GM23248 (cell line): ENCODE results near the gene LFNG.

Source experiments
- EZH2 ChIP-seq: fragments of 200-600 bp; sonication (generic); IDR thresholded peaks from 2 replicates; pipeline ENCODE4 v1.6.1; 2018; ENCODE audit warnings: antibody characterized with exemption, mild to moderate bottlenecking; ENCODE audit not compliant: insufficient read depth, poor library complexity, severe bottlenecking
- EZH2phosphoT487 ChIP-seq: fragments of 200-600 bp; sonication (generic); IDR thresholded peaks from 2 replicates; pipeline ENCODE4 v1.6.1; 2018; ENCODE audit warnings: antibody characterized with exemption, moderate library complexity, mild to moderate bottlenecking, low read depth; ENCODE audit not compliant: insufficient read depth

DNA sequence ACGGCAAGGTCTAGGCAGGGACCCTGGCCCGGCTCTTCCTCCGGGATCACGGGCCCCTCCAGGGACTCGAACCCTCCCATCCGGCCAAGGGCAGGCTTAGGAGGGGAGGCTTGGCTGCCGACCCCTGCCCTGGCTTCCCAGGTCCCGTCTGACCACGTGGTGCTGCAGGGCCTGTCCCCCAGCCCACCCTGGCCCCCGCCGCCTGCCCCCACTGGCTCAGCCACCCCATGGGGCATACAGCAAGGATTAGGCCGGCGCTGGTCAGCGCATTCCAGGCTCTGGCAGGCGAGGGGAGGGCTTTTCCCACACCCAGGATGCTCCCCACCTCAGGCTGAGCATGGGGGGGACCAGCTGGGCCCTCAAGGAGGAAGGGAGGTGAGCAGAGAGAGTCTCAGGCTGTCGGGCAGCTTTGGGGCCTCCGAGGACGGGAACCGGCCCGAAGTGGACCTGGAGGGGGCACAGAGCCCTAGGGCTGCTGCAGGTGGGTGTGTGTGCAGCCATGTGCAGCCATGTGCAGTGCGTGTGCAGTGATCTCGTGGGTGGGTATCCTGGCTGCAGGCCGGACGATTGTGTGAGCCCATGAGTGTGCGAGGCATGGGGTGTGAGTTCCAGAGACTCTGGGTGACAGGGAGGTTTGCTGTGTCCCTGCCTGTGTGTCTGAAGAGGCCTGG lies 42.7 kb upstream of the LFNG start:
- no peak for TF ChIP-seq EZH2
- TF ChIP-seq EZH2phosphoT487, result no peak
